ENCODE results near the gene EFCAB6.

- TF ChIP-seq YY1 (IDR thresholded peaks at IDR 0.05; ENCODE audit: low read depth), result no peak
- TF ChIP-seq ZBTB7A (IDR thresholded peaks at IDR 0.05; ENCODE audit: low read depth), result no peak
- no peak for TF ChIP-seq TCF12 (IDR thresholded peaks at IDR 0.05; ENCODE audit: low read depth)
- no peak for TF ChIP-seq CREB1 (IDR thresholded peaks at IDR 0.05; ENCODE audit: low read depth)
- TF ChIP-seq MAX (IDR thresholded peaks at IDR 0.05), result no peak
- no peak for TF ChIP-seq RAD21 (IDR thresholded peaks at IDR 0.05; ENCODE audit: low read depth)
- no peak for TF ChIP-seq EP300 (IDR thresholded peaks at IDR 0.05; ENCODE audit: borderline replicate concordance)
- no peak for TF ChIP-seq REST (IDR thresholded peaks at IDR 0.05; ENCODE audit: low read depth)
These were observed 258.4 kb downstream of the EFCAB6 start for GRCh38 chr22:43553451-43554258.

All from Ishikawa (cell line).